COR-L47 (cell line): ENCODE results near the gene SLC43A2.
"Not testable (repeated sequence)": the region's sequence is repeated elsewhere in the genome, so short reads cannot be mapped to it uniquely, and the experiment has no call there.

ENCODE experiments used
- DNase-seq: peaks from one replicate; lab custom pipeline; 2025; lab: John Stamatoyannopoulos, UW

The SLC43A2 gene

GRCh38 chr17:1535737-1536136 is 92.9 kb downstream of the SLC43A2 start:
- no peak for DNase-seq

- no peak for DNase-seq
Measured at GRCh38 chr17:1533661-1534325, 94.8 kb downstream of the SLC43A2 start.

- DNase-seq, result no peak
Measured at GRCh38 chr17:1532836-1533602, 95.6 kb downstream of the SLC43A2 start.

GRCh38 chr17:1529863-1530262 is 98.8 kb downstream of the SLC43A2 start:
- no peak for DNase-seq

- DNase-seq, result not testable (repeated sequence)
Measured at GRCh38 chr17:1526876-1527275, 101.8 kb downstream of the SLC43A2 start.

GRCh38 chr17:1522626-1523025 is 106.0 kb downstream of the SLC43A2 start:
- DNase-seq, result no peak

- no peak for DNase-seq
Measured at GRCh38 chr17:1521086-1521640, 107.5 kb downstream of the SLC43A2 start.

- DNase-seq, result no peak
Measured at GRCh38 chr17:1519678-1520077, 109.0 kb downstream of the SLC43A2 start.
